Measurements from ENCODE around the gene PDE5A. TPM values are rescaled to one million over a fixed set of nuclear protein-coding genes. Genes with fewer than 3 reads are reported as not detected.

Gene PDE5A
- total and polyA plus RNA-seq, 8 donors = 5.8 to 34.4 (median 19.9) TPM

GRCh38 chr4:119537586-119537985 is 91.0 kb downstream of the PDE5A start:
- FAIRE-seq (no peak), DNase-seq (no peak), ATAC-seq (no peak)
- peaks cover 0 to 24% (median 0%) of the 10 kb centered on the region in 3 donors for H3K36me3 ChIP-seq
- TF ChIP-seq CTCF (IDR thresholded peaks at IDR 0.05) = no peak
- H3K27ac ChIP-seq = no peak overlapping the region
- intact Hi-C loops (cut with DNase I) = no loop called here
- no peaks in the 10 kb centered on the region for H3K27me3 ChIP-seq
- H3K9me3 ChIP-seq = no peaks in the 10 kb centered on the region
- 94 to 97% methylated on average over 1 of the region's 1 CpG for WGBS, 2 donors
- no peaks in the 10 kb centered on the region for H3K4me1 ChIP-seq
- no peak overlapping the region for H3K4me3 ChIP-seq

- 91 to 94% methylated on average over 6 of the region's 6 CpGs for WGBS, 2 donors
- Histone ChIP-seq H3K4me3 (no peak overlapping the region), H3K27ac (no peak overlapping the region), H3K4me1 (no peaks in the 10 kb centered on the region), H3K27me3 (no peaks in the 10 kb centered on the region), H3K9me3 (no peaks in the 10 kb centered on the region), H3K36me3 (peaks cover 0 to 24% (median 0%) of the 10 kb centered on the region in 3 donors)
- TF ChIP-seq CTCF (IDR thresholded peaks at IDR 0.05) = no peak
- DNase-seq (no peak), ATAC-seq (no peak), FAIRE-seq (no peak)
- intact Hi-C loops (cut with DNase I) = no loop called here
These were observed 91.8 kb downstream of the PDE5A start for GRCh38 chr4:119536572-119537528.

GRCh38 chr4:119532319-119532718 is 96.3 kb downstream of the PDE5A start:
- FAIRE-seq = no peak
- intact Hi-C loops (cut with DNase I) = no loop called here
- no peak for DNase-seq

GRCh38 chr4:119529788-119530187 is 98.8 kb downstream of the PDE5A start:
- FAIRE-seq (no peak), DNase-seq (no peak), ATAC-seq (no peak)
- H3K9me3 ChIP-seq = no peaks in the 10 kb centered on the region
- no peak overlapping the region for H3K4me3 ChIP-seq
- 91 to 92% methylated on average over 3 of the region's 3 CpGs for WGBS, 2 donors
- intact Hi-C loops (cut with DNase I) = no loop called here
- H3K4me1 ChIP-seq = no peaks in the 10 kb centered on the region
- H3K27ac ChIP-seq = no peak overlapping the region
- TF ChIP-seq CTCF (IDR thresholded peaks at IDR 0.05) = no peak
- no peaks in the 10 kb centered on the region for H3K27me3 ChIP-seq
- H3K36me3 ChIP-seq = peaks cover 0 to 17% (median 0%) of the 10 kb centered on the region in 3 donors

More at GRCh38 chr4:119532319-119532718, 96.3 kb downstream of the PDE5A start:
- Histone ChIP-seq H3K9me3 (no peaks in the 10 kb centered on the region), H3K4me3 (no peak overlapping the region), H3K27me3 (no peaks in the 10 kb centered on the region), H3K27ac (no peak overlapping the region), H3K4me1 (no peaks in the 10 kb centered on the region), H3K36me3 (peaks cover 0 to 27% (median 0%) of the 10 kb centered on the region in 3 donors)
- ATAC-seq = no peak
- WGBS, 2 donors = 91 to 96% methylated on average over 1 of the region's 1 CpG
- TF ChIP-seq CTCF (IDR thresholded peaks at IDR 0.05) = no peak
